Thyroid gland (tissue), 4 donors: ENCODE measurements around the gene DNAI1. TPM values are rescaled to one million over a fixed set of nuclear protein-coding genes. Genes with fewer than 3 reads are reported as not detected.

ENCODE experiments used
- DNase-seq, 2 donors: peaks; one replicate each; pipeline ENCODE4 v3.0.0-alpha.2; 2019
- H3K27ac ChIP-seq, 3 donors: fragments of 200-600 bp; sonication (generic); 1 replicate in 2 of 3; 2 replicates in 1 of 3; pipeline ENCODE4 v1.5.1; 2016 to 2019; ENCODE audit warnings: mild to moderate bottlenecking in 1 of 3, moderate library complexity in 1 of 3
- H3K27me3 ChIP-seq: fragments of 200-600 bp; sonication (generic); one replicate; pipeline ENCODE4 v1.5.1; 2019
- H3K36me3 ChIP-seq, 2 donors: fragments of 200-600 bp; sonication (generic); one replicate each; pipeline ENCODE4 v1.5.1; 2016 to 2019
- H3K4me1 ChIP-seq, 2 donors: fragments of 200-600 bp; sonication (generic); one replicate each; pipeline ENCODE4 v1.5.1; 2017 to 2019
- H3K4me3 ChIP-seq, 3 donors: fragments of 200-600 bp; sonication (generic); replicated peaks in 1 of 3; 1 replicate in 2 of 3; 2 replicates in 1 of 3; pipeline ENCODE4 v1.5.1; 2016; ENCODE audit warnings: mild to moderate bottlenecking in 1 of 3
- H3K9me3 ChIP-seq: fragments of 200-600 bp; sonication (generic); one replicate; pipeline ENCODE4 v1.5.1; 2017
- POLR2A ChIP-seq, 2 donors: fragments of 450-650 bp; IDR thresholded peaks; one replicate each; pipeline ENCODE4 v1.6.1; 2017; ENCODE audit warnings: antibody characterized with exemption in 2 of 2, mild to moderate bottlenecking in 2 of 2, moderate library complexity in 1 of 2
- WGBS, 2 donors: methylation state at CpG; one replicate each; pipeline ENCODE4 v1.1.5; 2017; 5-methylcytosine and 5-hydroxymethylcytosine counted together
- intact Hi-C: fragments of 100-400 bp; cut with DNase I; formaldehyde crosslinking; loops from one replicate; pipeline ENCODE4 v1.15.1; 2023
- total RNA-seq, 4 donors: library from RNA; depleted of rRNA; stranded (reverse); fragments of >200 nt; gene quantifications; one replicate each; pipeline ENCODE4 v1.2.3, GENCODE V29; 2016
- TF ChIP-seq, protein P1 (sequence below), 6 experiments: fragments of 200-600 bp in 3 of 6; fragments of 450-650 bp in 3 of 6; sonication (generic) in 3 of 6; IDR thresholded peaks; one replicate each; pipeline ENCODE4 v1.5.1; 2016 to 2019; ENCODE audit warnings: antibody characterized with exemption in 6 of 6, mild to moderate bottlenecking in 2 of 6, inconsistent platforms in 1 of 6, moderate library complexity in 1 of 6

DNAI1 gene
- total RNA-seq, 4 donors from 2014 or later: 0.81 to 0.89 TPM; not detected in 2

DNA sequence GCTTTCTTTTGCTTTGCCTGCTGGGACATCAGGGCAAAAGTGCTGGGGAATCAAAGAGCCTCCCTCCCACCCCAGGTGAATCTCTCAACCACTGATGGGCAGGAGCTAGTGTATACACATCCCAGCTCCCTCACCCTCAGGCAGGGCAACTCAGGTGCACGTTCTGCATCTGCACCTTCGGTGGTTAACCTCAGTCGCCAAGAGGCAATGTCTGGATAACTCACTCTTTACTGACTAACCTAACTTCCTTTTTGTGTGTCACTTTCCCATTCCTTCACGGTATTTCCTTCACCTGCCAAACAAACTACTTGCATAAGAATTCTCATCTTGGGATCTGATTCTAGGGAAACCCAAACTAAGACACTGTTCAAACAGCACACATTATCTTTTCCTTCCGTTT lies 104.7 kb downstream of the DNAI1 start:
- intact Hi-C loops: no loop called here
- no peak for DNase-seq
- no peak for TF ChIP-seq POLR2A (IDR thresholded peaks at IDR 0.05)
- TF ChIP-seq, protein P1, sequence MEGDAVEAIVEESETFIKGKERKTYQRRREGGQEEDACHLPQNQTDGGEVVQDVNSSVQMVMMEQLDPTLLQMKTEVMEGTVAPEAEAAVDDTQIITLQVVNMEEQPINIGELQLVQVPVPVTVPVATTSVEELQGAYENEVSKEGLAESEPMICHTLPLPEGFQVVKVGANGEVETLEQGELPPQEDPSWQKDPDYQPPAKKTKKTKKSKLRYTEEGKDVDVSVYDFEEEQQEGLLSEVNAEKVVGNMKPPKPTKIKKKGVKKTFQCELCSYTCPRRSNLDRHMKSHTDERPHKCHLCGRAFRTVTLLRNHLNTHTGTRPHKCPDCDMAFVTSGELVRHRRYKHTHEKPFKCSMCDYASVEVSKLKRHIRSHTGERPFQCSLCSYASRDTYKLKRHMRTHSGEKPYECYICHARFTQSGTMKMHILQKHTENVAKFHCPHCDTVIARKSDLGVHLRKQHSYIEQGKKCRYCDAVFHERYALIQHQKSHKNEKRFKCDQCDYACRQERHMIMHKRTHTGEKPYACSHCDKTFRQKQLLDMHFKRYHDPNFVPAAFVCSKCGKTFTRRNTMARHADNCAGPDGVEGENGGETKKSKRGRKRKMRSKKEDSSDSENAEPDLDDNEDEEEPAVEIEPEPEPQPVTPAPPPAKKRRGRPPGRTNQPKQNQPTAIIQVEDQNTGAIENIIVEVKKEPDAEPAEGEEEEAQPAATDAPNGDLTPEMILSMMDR (IDR thresholded peaks at IDR 0.05): no peak
- Histone ChIP-seq H3K9me3 (no peaks in the 10 kb centered on the region), H3K4me3 (no peak overlapping the region), H3K4me1 (peaks cover 0 to 10% of the 10 kb centered on the region in 2 donors), H3K36me3 (no peaks in the 10 kb centered on the region), H3K27me3 (no peaks in the 10 kb centered on the region), H3K27ac (no peak overlapping the region)
- WGBS, 2 donors: 84 to 86% methylated on average over 5 of the region's 5 CpGs

DNA sequence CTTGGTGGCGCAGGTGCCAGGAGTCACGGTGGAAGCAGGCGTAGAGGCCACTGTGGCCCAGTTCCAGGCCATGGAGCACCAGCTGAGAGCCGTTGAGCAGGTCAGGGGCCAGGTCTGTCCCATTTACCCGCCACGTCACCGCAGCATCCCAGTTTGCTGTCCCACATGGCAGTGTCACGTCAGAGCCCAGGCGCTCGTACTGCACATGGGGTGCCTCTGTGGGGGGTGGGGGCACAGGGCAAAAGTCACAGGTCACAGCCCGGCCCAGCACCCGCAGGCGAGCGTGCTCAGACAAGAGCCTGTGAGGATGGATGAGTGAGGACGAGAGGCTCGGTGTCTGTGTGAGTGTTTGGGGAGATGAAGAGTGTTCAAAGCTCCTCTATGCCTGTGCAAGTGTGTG lies 106.0 kb downstream of the DNAI1 start:
- intact Hi-C loops: no loop called here
- H3K4me3 ChIP-seq: no peak overlapping the region
- H3K4me1 ChIP-seq: peaks cover 0 to 10% of the 10 kb centered on the region in 2 donors
- no peak for DNase-seq
- H3K9me3 ChIP-seq: no peaks in the 10 kb centered on the region
- WGBS, 2 donors: 84 to 90% methylated on average over 10 to 16 of the region's 16 CpGs
- H3K27me3 ChIP-seq: no peaks in the 10 kb centered on the region
- TF ChIP-seq, protein P1 (IDR thresholded peaks at IDR 0.05): no peak
- no peak for TF ChIP-seq POLR2A (IDR thresholded peaks at IDR 0.05)
- no peak overlapping the region for H3K27ac ChIP-seq
- H3K36me3 ChIP-seq: no peaks in the 10 kb centered on the region

DNA sequence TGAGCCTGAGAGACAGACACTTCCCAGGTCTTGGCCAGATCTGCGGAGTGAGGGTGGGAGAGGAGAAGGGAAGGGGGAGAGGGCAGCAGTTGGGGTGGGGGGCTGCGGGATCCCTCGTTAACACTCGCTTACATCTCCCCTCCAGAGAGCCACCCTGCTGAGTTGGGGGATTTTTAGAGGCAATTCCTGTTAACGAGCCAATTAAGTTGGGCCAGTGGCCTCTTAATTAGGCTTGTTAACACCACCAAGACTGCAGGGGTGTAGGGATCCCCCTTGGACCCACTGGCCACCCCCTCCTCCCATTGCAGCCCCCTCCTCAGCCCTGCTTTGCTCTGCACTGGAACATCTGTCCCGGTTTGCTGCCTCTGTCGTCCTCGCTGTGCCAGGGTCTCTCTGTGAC lies 107.3 kb downstream of the DNAI1 start:
- no peak for DNase-seq
- intact Hi-C loops: no loop called here
- WGBS, 2 donors: 65 to 71% methylated on average over 8 of the region's 8 CpGs
- Histone ChIP-seq H3K36me3 (no peaks in the 10 kb centered on the region), H3K27me3 (no peaks in the 10 kb centered on the region), H3K9me3 (no peaks in the 10 kb centered on the region), H3K4me1 (peaks cover 0 to under 1% of the 10 kb centered on the region in 2 donors), H3K27ac (no peak overlapping the region), H3K4me3 (no peak overlapping the region)
- TF ChIP-seq, protein P1 (IDR thresholded peaks at IDR 0.05): no peak
- no peak for TF ChIP-seq POLR2A (IDR thresholded peaks at IDR 0.05)

DNA sequence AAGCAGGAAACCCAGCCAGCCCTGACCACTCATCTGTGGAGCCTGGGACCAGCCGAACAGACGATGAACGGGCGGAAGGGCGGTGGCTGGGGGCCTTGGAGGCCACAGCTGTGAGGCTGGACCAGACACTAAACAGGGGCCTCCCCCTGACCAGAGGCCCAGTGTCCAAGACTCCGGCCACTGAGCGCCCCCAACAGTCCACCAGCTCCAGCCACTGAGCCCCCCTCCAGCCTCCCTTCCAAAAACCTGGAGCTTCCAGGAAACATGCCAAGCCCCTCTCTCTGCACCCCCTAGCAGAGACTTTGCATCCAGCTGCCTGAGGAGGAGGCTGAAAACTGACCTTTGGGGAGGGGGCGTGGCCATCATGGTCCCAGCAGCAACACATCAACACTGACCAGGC lies 107.7 kb downstream of the DNAI1 start:
- 72 to 77% methylated on average over 7 of the region's 8 CpGs for WGBS, 2 donors
- TF ChIP-seq, protein P1 (IDR thresholded peaks at IDR 0.05): no peak
- no peak for TF ChIP-seq POLR2A (IDR thresholded peaks at IDR 0.05)
- no peak for DNase-seq
- Histone ChIP-seq H3K27ac (no peak overlapping the region), H3K27me3 (no peaks in the 10 kb centered on the region), H3K4me1 (peaks cover 0 to 4% of the 10 kb centered on the region in 2 donors), H3K4me3 (no peak overlapping the region), H3K9me3 (no peaks in the 10 kb centered on the region), H3K36me3 (no peaks in the 10 kb centered on the region)
- intact Hi-C loops: no loop called here

DNA sequence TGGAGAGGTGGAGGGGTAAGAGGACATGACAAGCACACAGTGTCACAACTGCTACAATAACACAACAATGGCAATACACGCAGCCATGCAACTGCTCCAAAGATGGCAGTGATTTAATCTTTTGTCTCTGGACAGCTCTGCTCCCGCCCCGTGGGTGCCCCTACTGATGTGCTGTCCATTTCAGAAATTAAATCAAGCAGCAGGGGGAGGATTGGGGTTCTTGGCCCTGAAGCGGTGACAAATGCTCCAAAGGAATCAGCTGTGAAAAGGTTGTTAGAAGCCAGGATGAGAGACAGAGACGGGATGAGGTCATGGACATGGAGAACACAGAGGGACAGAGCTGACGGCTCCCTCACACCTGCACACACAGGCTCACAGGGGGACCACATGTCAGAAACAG lies 108.4 kb downstream of the DNAI1 start:
- intact Hi-C loops: no loop called here
- H3K4me1 ChIP-seq: peaks cover 0 to 4% of the 10 kb centered on the region in 2 donors
- no peaks in the 10 kb centered on the region for H3K27me3 ChIP-seq
- H3K36me3 ChIP-seq: no peaks in the 10 kb centered on the region
- WGBS, 2 donors: 86 to 89% methylated on average over 6 of the region's 6 CpGs
- TF ChIP-seq, protein P1 (IDR thresholded peaks at IDR 0.05): no peak
- no peak for TF ChIP-seq POLR2A (IDR thresholded peaks at IDR 0.05)
- H3K4me3 ChIP-seq: no peak overlapping the region
- DNase-seq: no peak
- H3K27ac ChIP-seq: no peak overlapping the region
- H3K9me3 ChIP-seq: no peaks in the 10 kb centered on the region
